ENCODE data around the gene MRTFB.

DNA sequence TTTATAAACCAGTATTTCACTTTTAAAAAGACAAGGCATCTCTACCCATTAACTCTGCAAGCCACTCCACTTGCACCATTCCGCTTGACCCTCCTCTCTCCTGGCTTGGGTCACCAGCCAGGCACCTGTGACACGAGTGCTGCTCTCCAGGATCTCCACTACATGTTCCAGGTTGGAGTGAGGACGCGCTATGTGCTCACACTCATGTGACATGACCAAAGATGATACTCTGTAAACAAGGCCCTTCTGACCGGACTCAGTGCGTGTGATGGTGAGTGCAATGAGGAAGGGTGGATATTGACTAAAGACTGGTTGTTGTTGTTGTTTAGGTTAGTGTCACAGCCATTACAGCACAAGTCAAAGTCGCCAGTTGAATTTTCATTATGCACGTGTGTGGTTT, 192.7 kb downstream of the MRTFB start:
- TF ChIP-seq, protein P1, sequence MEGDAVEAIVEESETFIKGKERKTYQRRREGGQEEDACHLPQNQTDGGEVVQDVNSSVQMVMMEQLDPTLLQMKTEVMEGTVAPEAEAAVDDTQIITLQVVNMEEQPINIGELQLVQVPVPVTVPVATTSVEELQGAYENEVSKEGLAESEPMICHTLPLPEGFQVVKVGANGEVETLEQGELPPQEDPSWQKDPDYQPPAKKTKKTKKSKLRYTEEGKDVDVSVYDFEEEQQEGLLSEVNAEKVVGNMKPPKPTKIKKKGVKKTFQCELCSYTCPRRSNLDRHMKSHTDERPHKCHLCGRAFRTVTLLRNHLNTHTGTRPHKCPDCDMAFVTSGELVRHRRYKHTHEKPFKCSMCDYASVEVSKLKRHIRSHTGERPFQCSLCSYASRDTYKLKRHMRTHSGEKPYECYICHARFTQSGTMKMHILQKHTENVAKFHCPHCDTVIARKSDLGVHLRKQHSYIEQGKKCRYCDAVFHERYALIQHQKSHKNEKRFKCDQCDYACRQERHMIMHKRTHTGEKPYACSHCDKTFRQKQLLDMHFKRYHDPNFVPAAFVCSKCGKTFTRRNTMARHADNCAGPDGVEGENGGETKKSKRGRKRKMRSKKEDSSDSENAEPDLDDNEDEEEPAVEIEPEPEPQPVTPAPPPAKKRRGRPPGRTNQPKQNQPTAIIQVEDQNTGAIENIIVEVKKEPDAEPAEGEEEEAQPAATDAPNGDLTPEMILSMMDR (IDR thresholded peaks at IDR 0.05; ENCODE audit: borderline replicate concordance, extremely low read depth, low read length, poor library complexity, severe bottlenecking), result no peak
- no peak for TF ChIP-seq EZH2 (IDR thresholded peaks at IDR 0.05; ENCODE audit: borderline replicate concordance, low read depth, low read length, severe bottlenecking)
